Astrocyte of the cerebellum (primary cell): ENCODE data around the gene TANC1.
A peak's percentile ranks its signal among the peaks of the same experiment; 100 is the strongest.

Source experiments
- DNase-seq: peaks from one replicate; pipeline ENCODE4 v3.0.0-alpha.2; 2011; ENCODE audit warnings: low read depth
- H3K4me3 ChIP-seq: 2 replicates; pipeline ENCODE4 v1.5.1; 2011; ENCODE audit warnings: mild to moderate bottlenecking, low read depth, low read length, moderate library complexity
- in situ Hi-C: cut with HindIII; loops from 2 replicates; pipeline ENCODE4 v1.10.0; 2017; ENCODE audit warnings: low sequenced_read_pairs
- TF ChIP-seq, protein P1 (sequence below): IDR thresholded peaks from 2 replicates; pipeline ENCODE4 v1.5.1; 2012; ENCODE audit warnings: low read length, low read depth, moderate library complexity, mild to moderate bottlenecking; ENCODE audit errors: missing control alignments

TANC1 gene

GRCh38 chr2:159051133-159051532, 82.7 kb downstream of the TANC1 start:
- no peak overlapping the region for H3K4me3 ChIP-seq
- in situ Hi-C loops, result loop anchor here (10.0 kb wide), 1 partner anchor 76 kb away; no protein-coding TSS in a partner anchor
- no peak for DNase-seq
- TF ChIP-seq, protein P1, sequence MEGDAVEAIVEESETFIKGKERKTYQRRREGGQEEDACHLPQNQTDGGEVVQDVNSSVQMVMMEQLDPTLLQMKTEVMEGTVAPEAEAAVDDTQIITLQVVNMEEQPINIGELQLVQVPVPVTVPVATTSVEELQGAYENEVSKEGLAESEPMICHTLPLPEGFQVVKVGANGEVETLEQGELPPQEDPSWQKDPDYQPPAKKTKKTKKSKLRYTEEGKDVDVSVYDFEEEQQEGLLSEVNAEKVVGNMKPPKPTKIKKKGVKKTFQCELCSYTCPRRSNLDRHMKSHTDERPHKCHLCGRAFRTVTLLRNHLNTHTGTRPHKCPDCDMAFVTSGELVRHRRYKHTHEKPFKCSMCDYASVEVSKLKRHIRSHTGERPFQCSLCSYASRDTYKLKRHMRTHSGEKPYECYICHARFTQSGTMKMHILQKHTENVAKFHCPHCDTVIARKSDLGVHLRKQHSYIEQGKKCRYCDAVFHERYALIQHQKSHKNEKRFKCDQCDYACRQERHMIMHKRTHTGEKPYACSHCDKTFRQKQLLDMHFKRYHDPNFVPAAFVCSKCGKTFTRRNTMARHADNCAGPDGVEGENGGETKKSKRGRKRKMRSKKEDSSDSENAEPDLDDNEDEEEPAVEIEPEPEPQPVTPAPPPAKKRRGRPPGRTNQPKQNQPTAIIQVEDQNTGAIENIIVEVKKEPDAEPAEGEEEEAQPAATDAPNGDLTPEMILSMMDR, result no peak

DNA sequence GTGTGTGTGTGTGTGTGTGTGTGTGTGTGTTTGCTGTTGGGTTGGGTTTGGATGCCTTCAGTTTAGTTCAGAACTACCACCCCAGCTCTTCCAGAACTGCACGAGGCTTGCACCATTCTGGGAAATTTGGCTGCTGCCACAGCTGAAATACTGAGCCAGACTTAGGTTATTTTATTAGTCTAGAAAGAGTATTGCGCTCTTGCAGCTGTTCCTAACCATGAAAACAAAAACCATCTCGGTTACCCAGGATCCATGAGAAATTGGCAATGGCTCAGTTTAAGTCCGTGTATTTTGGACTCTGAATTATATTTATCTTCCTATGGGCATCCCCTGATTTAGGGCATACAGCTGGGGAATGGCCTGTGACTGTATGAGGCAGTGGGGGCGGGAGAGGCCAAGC, 83.2 kb downstream of the TANC1 start:
- TF ChIP-seq, protein P1, result no peak

GRCh38 chr2:159052157-159052601, 83.7 kb downstream of the TANC1 start:
- TF ChIP-seq, protein P1, result no peak
- no peak for DNase-seq
- H3K4me3 ChIP-seq, result no peak overlapping the region
- in situ Hi-C loops, result loop anchor here (10.0 kb wide), 1 partner anchor 77 kb away; no protein-coding TSS in a partner anchor

More for the DNA sequence above, 83.2 kb downstream of the TANC1 start:
- in situ Hi-C loops, result loop anchor here (10.0 kb wide), 1 partner anchor 77 kb away; no protein-coding TSS in a partner anchor
- H3K4me3 ChIP-seq, result no peak overlapping the region
- DNase-seq, result no peak

DNA sequence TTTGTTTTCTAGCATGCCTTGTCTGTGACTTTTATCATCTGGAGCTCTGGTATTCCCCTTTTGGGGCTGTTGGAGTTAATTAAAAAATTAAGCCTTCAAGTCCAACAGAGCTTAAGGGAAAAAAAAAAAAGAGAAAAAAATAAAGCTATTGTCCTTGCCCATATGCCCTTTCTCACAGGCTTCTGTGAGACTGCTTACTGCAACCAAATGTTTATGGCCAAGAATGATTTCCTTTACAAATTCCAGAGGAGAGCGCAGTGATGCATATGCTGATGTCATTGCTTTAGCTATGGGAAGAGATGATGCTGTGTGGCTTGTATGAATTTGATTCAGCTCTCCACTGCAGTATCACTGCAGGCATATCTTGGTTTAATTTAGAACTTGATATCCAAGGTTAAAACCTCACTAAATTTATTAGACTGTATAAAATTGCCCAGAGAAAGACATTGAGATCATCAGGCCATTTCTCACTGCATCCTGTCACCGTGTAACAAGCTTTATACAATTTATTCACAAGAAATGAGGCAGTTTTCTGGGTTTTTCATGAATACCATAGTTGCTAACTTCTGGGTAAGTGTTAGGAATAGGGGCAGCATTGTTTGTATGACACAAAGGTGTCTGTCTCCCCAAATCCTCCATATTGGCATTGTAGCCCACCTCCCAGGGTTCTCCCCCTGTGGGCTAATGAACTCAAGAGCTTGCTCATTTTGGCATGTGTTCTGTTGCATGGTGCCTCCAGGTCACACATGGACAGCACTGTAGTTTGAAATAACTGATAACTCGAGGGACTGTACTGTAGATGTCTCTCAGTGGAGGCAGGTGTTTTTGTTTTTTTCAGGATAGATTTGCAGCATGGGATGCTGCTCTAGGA, 85.0 kb downstream of the TANC1 start:
- peak; percentile 71 for DNase-seq
- TF ChIP-seq, protein P1, result no peak
- no peak overlapping the region for H3K4me3 ChIP-seq
- in situ Hi-C loops, result loop anchor here (10.0 kb wide), 1 partner anchor 79 kb away; no protein-coding TSS in a partner anchor

GRCh38 chr2:159054032-159054334, 85.5 kb downstream of the TANC1 start:
- TF ChIP-seq, protein P1, result no peak

GRCh38 chr2:159054985-159055384, 86.5 kb downstream of the TANC1 start:
- DNase-seq, result no peak
- no peak overlapping the region for H3K4me3 ChIP-seq
- in situ Hi-C loops, result loop anchor here (10.0 kb wide), 1 partner anchor 80 kb away; no protein-coding TSS in a partner anchor
- TF ChIP-seq, protein P1, result no peak

More at GRCh38 chr2:159054032-159054334, 85.5 kb downstream of the TANC1 start:
- no peak overlapping the region for H3K4me3 ChIP-seq
- in situ Hi-C loops, result loop anchor here (10.0 kb wide), 1 partner anchor 79 kb away; no protein-coding TSS in a partner anchor
- no peak for DNase-seq
